Breast epithelium (tissue), 3 donors: Measurements from ENCODE around the gene FAM216B.

ENCODE experiments used
- CTCF ChIP-seq, 3 donors: fragments of 450-650 bp; IDR thresholded peaks; one replicate each; pipeline ENCODE4 v1.5.1; 2016 to 2017; ENCODE audit warnings: antibody characterized with exemption in 3 of 3, mild to moderate bottlenecking in 3 of 3, moderate library complexity in 3 of 3
- POLR2A ChIP-seq: fragments of 450-650 bp; IDR thresholded peaks from one replicate; pipeline ENCODE4 v1.6.1; 2016; ENCODE audit warnings: antibody characterized with exemption, mild to moderate bottlenecking, moderate library complexity
- POLR2AphosphoS5 ChIP-seq, 3 donors: sonication (generic); formaldehyde crosslinking; IDR thresholded peaks; one replicate each; pipeline ENCODE4 v1.6.1; 2017; ENCODE audit warnings: antibody characterized with exemption in 3 of 3

- TF ChIP-seq CTCF (IDR thresholded peaks at IDR 0.05) (no peak), POLR2A (no peak), POLR2AphosphoS5 (IDR thresholded peaks at IDR 0.05) (no peak)
These were observed 16.7 kb downstream of the FAM216B start for GRCh38 chr13:42798118-42798517.
